NB4 (cell line): Measurements from ENCODE around the gene KIAA1328.

ENCODE experiments used
- CTCF ChIP-seq: IDR thresholded peaks from one replicate; pipeline ENCODE4 v1.5.1; 2012; ENCODE audit warnings: low read depth, low read length
- MAX ChIP-seq: IDR thresholded peaks from 2 replicates; pipeline ENCODE4 v1.6.1; 2011; ENCODE audit warnings: low read depth, low read length
- MYC ChIP-seq: IDR thresholded peaks from 2 replicates; pipeline ENCODE4 v1.6.1; 2011; ENCODE audit warnings: low read depth, low read length
- POLR2A ChIP-seq: IDR thresholded peaks from 2 replicates; pipeline ENCODE4 v1.6.1; 2011; ENCODE audit warnings: mild to moderate bottlenecking; ENCODE audit not compliant: insufficient read length; ENCODE audit errors: extremely low read depth

- TF ChIP-seq CTCF (no peak), POLR2A (no peak), MAX (no peak), MYC (no peak)
These were observed 68.3 kb downstream of the KIAA1328 start for GRCh38 chr18:36897253-36897652.
